Astrocyte of the cerebellum (primary cell): Measurements from ENCODE around the gene POLN.
A peak's percentile ranks its signal among the peaks of the same experiment; 100 is the strongest.
"Not testable (repeated sequence)": the region's sequence is repeated elsewhere in the genome, so short reads cannot be mapped to it uniquely, and the experiment has no call there.

Source experiments
- DNase-seq: peaks from one replicate; pipeline ENCODE4 v3.0.0-alpha.2; 2011; ENCODE audit warnings: low read depth
- H3K4me3 ChIP-seq: 2 replicates; pipeline ENCODE4 v1.5.1; 2011; ENCODE audit warnings: mild to moderate bottlenecking, low read depth, low read length, moderate library complexity
- in situ Hi-C: cut with HindIII; loops from 2 replicates; pipeline ENCODE4 v1.10.0; 2017; ENCODE audit warnings: low sequenced_read_pairs
- TF ChIP-seq, protein P1 (sequence below): IDR thresholded peaks from 2 replicates; pipeline ENCODE4 v1.5.1; 2012; ENCODE audit warnings: low read length, low read depth, moderate library complexity, mild to moderate bottlenecking; ENCODE audit errors: missing control alignments

Gene POLN

DNA sequence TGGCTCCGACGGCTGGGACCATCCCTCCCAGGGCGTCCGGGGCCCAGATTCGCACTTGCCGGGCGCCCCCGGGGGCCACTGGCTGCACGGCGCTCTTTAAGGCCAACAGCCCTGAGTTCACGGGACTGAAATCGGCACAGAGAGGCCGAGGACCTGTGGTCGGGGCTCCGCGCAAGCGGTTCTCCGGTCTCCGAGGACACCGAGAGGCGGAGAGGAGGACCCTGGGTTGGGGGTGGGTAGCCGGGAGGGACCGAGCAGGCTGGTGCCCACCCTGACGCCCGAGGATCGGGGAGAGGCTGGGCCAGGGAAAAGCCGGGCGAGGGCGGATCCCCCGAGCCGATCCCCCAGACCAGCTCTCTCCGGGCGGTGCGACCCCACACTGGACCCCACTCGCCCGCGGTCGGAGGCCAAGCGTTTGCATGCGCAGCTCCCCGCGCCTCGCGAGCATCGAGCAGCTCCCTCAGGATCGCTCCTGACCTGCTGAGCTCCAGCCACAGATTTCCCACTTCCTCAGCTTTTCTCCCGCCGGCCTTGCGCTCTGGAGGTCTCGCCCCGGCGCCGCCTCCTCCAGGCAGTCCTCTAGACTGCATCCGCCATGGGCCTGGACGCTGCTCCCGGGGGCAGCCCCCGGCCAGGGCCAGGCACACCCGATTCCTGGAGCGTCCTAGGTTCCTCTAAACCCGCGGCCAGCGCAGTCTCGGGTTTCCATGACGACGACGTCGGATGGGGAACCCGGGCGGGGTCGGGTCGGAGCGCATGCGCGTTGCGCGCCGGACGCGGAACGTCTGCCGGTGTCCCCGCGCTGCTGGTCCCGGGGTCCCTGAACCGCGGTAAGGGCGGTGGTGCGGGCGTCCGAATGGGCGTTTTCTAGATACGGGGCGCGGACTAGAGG lies 200.4 kb downstream of the POLN start:
- in situ Hi-C loops: no loop called here
- DNase-seq: peak; percentile 3
- H3K4me3 ChIP-seq: peak overlapping the region; percentile 71
- TF ChIP-seq, protein P1, sequence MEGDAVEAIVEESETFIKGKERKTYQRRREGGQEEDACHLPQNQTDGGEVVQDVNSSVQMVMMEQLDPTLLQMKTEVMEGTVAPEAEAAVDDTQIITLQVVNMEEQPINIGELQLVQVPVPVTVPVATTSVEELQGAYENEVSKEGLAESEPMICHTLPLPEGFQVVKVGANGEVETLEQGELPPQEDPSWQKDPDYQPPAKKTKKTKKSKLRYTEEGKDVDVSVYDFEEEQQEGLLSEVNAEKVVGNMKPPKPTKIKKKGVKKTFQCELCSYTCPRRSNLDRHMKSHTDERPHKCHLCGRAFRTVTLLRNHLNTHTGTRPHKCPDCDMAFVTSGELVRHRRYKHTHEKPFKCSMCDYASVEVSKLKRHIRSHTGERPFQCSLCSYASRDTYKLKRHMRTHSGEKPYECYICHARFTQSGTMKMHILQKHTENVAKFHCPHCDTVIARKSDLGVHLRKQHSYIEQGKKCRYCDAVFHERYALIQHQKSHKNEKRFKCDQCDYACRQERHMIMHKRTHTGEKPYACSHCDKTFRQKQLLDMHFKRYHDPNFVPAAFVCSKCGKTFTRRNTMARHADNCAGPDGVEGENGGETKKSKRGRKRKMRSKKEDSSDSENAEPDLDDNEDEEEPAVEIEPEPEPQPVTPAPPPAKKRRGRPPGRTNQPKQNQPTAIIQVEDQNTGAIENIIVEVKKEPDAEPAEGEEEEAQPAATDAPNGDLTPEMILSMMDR: no peak

DNA sequence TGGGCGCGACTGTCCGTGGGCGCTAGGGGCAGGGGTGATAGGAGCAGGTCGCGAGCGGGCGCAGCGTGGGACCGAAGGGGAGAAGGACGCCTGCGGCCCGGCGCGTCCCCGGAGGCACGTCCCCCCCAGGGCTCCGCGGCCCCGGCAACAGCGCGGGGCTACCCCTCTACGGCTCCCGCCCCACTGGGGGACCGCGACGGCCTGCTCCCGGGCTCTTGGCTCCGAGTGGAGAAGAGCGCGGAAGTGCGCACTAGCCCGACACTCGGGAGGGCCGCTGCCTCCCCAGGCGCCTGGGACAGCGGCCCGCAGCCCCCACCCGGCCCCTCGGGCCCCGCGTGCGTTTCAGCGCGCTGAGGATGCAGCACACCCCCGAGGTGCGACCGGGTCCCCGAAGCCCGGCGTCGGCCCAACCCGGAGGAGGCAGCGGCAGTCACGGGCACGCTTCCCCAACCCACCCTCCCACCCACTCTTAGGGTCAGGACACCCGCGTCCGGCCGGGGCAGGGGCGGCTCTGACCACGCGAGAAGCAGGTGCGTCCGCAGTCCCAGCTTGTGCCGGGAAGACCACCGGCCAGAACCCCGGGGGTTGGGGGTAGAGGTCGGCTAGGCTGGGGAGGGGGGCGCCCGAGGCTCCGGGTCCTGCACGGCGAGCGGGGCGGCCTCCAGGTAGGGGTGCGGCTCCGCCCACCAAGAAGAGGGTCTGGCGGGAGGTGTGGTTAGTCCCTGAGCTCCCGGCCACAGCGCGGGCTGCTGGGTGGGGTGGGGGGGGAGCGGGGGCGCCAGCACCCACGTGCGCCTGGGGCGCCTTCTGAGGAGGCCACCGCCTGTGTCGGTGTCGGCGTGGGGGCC lies 201.3 kb downstream of the POLN start:
- DNase-seq: no peak
- TF ChIP-seq, protein P1: no peak
- H3K4me3 ChIP-seq: peak overlapping the region; percentile 71
- in situ Hi-C loops: no loop called here

DNA sequence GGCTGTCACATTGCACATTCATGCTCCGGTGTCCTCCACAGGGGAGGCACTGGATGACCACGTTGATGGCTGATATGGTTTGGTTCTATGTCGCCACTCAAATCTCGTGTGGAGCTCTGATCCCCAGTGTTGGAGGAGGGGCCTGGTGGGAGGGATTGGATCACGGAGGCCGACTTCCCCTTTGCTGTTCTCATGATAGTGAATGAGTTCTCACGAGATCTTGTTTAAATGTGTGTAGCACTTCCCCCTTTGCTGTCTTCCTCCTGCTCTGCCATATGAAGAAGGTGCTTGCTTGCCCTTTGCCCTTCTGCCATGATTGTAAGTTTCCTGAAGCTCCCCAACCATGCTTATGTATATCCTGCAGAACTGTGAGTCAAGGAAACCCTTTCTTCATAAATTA lies 205.1 kb downstream of the POLN start:
- no peak for DNase-seq
- H3K4me3 ChIP-seq: no peak overlapping the region
- TF ChIP-seq, protein P1: no peak
- in situ Hi-C loops: no loop called here

DNA sequence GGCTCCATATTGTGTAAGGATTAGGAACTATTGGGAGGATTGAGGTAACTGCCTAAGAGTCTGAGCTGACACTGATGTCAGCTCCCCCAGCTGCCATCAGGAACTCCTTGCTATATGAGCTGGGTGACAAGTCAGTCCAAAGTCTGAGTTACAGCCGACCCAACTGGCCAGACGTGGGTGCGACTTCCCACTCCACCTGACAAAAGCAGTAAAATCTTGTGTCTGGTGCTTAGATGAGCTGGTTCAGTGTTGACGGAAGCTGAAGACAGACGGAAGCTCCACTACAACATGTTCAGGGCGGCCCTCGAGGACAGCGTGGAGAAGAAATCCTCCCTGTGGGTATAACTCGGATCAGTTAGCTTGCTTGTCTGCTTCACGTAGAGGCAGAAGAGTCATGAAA lies 205.6 kb downstream of the POLN start:
- DNase-seq: no peak
- TF ChIP-seq, protein P1: no peak
- in situ Hi-C loops: no loop called here
- no peak overlapping the region for H3K4me3 ChIP-seq

DNA sequence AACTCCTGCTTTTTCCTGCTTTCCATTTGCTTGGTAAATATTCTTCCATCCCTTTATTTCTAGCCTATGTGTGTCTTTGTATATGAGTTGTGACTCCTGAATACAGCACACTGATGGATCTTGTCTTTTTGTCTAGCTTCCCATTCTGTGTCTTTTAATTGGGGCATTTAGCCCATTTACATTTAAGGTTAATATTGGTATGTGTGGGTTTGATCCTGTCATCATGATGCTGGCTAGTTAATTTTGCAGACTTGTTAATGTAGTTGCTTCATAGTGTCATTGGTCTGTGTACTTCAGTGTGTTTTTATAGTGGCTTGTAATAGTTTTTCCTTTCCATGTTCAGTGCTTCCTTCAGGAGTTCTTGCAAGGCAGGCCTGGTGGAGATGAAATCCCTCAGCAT lies 210.8 kb downstream of the POLN start:
- in situ Hi-C loops: loop anchor here (5.0 kb wide), 2 partner anchors 61 to 106 kb away; no protein-coding TSS in a partner anchor
- not testable (repeated sequence) for DNase-seq, H3K4me3 ChIP-seq

DNA sequence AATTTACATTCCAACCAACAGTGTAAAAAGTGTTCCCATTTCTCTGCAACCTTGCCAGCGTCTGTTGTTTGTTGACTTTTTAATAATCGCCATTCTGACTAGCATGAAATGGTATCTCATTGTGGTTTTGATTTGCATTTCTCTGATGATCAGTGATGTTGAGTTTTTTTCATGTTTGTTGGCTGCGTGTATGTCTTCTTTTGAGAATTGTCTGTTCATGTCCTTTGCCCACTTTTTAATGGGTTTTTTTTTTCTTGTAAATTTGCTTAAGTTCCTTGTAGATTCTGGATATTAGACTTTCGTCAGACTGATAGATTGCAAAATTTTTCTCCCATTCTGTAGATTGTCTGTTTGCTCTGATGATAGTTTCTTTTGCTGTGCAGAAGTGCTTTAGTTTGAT lies 214.8 kb downstream of the POLN start:
- DNase-seq, H3K4me3 ChIP-seq, in situ Hi-C loops: not testable (repeated sequence)

DNA sequence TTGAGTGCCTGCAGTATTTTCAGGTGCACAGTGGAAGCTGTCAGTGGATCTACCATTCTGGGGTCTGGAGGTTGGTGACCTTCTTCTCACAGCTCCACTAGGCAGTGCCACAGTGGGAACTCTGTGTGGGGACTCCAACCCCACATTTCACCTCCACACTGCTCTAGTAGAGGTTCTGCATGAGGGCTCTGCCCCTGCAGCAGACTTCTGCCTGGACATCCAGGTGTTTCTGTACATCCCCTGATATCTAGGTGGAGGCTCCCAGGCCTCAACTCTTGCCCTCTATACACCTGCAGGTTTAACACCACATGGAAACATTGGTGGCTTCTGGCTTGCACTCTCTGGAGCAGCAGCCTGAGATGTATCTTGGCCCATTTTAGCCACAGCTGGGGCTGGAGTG lies 216.1 kb downstream of the POLN start:
- no peak overlapping the region for H3K4me3 ChIP-seq
- TF ChIP-seq, protein P1: no peak
- DNase-seq: no peak
- in situ Hi-C loops: no loop called here
